Sigmoid colon (tissue), 4 donors: Measurements from ENCODE around the gene SLC23A1.

Experiments
- POLR2AphosphoS5 ChIP-seq, 4 donors: sonication (generic); formaldehyde crosslinking; IDR thresholded peaks; one replicate each; pipeline ENCODE4 v1.6.1; 2017; ENCODE audit warnings: antibody characterized with exemption in 4 of 4
- TF ChIP-seq, protein P1 (sequence below), 4 experiments: fragments of 450-650 bp in 3 of 4; fragments of 200-600 bp in 1 of 4; IDR thresholded peaks; one replicate each; pipeline ENCODE4 v1.5.1; 2016 to 2019; ENCODE audit warnings: antibody characterized with exemption in 4 of 4, mild to moderate bottlenecking in 3 of 4, moderate library complexity in 2 of 4

DNA sequence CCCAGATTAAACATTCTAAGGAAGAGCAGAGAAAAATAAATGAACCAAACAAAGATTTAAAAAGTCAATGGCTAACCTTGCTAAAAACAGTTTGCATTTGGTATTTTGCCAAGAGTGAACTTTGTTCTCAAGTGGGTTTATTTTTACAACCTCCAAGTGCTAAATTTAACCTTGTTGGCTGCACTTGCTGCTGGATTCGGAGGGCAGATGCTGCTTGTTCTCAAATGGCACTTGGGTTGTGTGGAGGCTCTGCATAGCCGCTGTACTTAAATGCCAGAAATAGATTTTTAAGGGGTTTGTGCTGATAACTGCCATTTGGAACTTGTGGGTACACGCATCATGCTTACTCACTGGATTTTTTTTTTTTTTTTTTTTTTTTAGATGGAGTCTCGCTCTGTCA, 34.1 kb upstream of the SLC23A1 start:
- TF ChIP-seq, protein P1, sequence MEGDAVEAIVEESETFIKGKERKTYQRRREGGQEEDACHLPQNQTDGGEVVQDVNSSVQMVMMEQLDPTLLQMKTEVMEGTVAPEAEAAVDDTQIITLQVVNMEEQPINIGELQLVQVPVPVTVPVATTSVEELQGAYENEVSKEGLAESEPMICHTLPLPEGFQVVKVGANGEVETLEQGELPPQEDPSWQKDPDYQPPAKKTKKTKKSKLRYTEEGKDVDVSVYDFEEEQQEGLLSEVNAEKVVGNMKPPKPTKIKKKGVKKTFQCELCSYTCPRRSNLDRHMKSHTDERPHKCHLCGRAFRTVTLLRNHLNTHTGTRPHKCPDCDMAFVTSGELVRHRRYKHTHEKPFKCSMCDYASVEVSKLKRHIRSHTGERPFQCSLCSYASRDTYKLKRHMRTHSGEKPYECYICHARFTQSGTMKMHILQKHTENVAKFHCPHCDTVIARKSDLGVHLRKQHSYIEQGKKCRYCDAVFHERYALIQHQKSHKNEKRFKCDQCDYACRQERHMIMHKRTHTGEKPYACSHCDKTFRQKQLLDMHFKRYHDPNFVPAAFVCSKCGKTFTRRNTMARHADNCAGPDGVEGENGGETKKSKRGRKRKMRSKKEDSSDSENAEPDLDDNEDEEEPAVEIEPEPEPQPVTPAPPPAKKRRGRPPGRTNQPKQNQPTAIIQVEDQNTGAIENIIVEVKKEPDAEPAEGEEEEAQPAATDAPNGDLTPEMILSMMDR (IDR thresholded peaks at IDR 0.05) = no peak
- TF ChIP-seq POLR2AphosphoS5 (IDR thresholded peaks at IDR 0.05) = peak; percentile 50 to 78 (median 70)
